HepG2 (cell line): Measurements from ENCODE around the gene DELE1. TPM values are rescaled to one million over a fixed set of nuclear protein-coding genes. Genes with fewer than 3 reads are reported as not detected.
A peak's percentile ranks its signal among the peaks of the same experiment; 100 is the strongest.

Experiments used
- ATAC-seq: fragments of 200-7000 bp; cut with Tn5 transposase; 3 replicates; pipeline ENCODE4 v1.9.1; 2020; ENCODE audit warnings: mild to moderate bottlenecking, moderate library complexity
- BruUV-seq: library from RNA; stranded (reverse); fragments of 400-500 nt; replicated peaks from 2 replicates; lab custom pipeline; 2021; lab: Mats Ljungman, UMichigan
- CTCF ChIA-PET: fragments of 300-600 bp; formaldehyde crosslinking; extraction: SDS; loops from one replicate; lab custom pipeline; 2021; ENCODE audit warnings: low total read pairs, inconsistent platforms, low intra/inter-chr PET ratio; lab: Yijun Ruan, JAX
- POLR2A ChIA-PET: fragments of 350-600 bp; sonication (Branson Sonifier 250); formaldehyde crosslinking; loops from one replicate; lab custom pipeline; 2020; ENCODE audit warnings: antibody characterized with exemption, inconsistent platforms; lab: Yijun Ruan, JAX
- DNase-seq: peaks from one replicate; pipeline ENCODE4 v3.0.0-alpha.2; 2015; ENCODE audit warnings: low spot score
- FAIRE-seq: peaks from 3 replicates; lab custom pipeline; 2011; peaks lifted over from hg19 to GRCh38; lab: Jason Lieb, UNC
- H2AFZ ChIP-seq: one replicate; pipeline ENCODE4 v1.6.1; 2011; ENCODE audit warnings: low read length, inconsistent platforms
- H3K27ac ChIP-seq: fragments of 300-600 bp; 3 replicates; pipeline ENCODE4 v1.8.0; 2011; ENCODE audit warnings: mixed run types, mild to moderate bottlenecking, mixed read lengths, low read length, inconsistent platforms; ENCODE audit not compliant: insufficient read depth; ENCODE audit errors: extremely low read length
- H3K27me3 ChIP-seq, 2 experiments: fragments of 200-600 bp in 1 of 2; 2 replicates in 1 of 2; 3 replicates in 1 of 2; pipeline versions ENCODE4 v1.6.0 to v1.8.0; 2011; ENCODE audit warnings: low read length in 2 of 2, mild to moderate bottlenecking in 2 of 2, moderate library complexity in 2 of 2, inconsistent platforms in 1 of 2; ENCODE audit not compliant: insufficient read depth in 2 of 2, control insufficient read depth in 1 of 2
- H3K36me3 ChIP-seq, 2 experiments: fragments of 200-600 bp in 1 of 2; replicated peaks in 1 of 2; 2 replicates in 1 of 2; 3 replicates in 1 of 2; pipeline versions ENCODE4 v1.5.1 to v1.8.0; 2011; ENCODE audit warnings: low read length in 2 of 2, inconsistent platforms in 1 of 2; ENCODE audit not compliant: insufficient read depth in 2 of 2, control insufficient read depth in 1 of 2
- H3K4me1 ChIP-seq: 2 replicates; pipeline ENCODE4 v1.5.1; 2012; ENCODE audit warnings: low read length, inconsistent platforms; ENCODE audit not compliant: insufficient read depth
- H3K4me2 ChIP-seq: 2 replicates; pipeline ENCODE4 v1.6.0; 2011; ENCODE audit warnings: low read depth, low read length, inconsistent platforms
- H3K4me3 ChIP-seq, 3 experiments: fragments of 200-600 bp in 1 of 3; sonication (generic), shearing (Covaris generic) in 1 of 3; replicated peaks in 1 of 3; 2 replicates each; pipeline ENCODE4 v1.5.1; 2011 to 2016; ENCODE audit warnings: low read length in 3 of 3, inconsistent platforms in 2 of 3, low read depth in 2 of 3, mild to moderate bottlenecking in 2 of 3, control low read depth in 1 of 3, mixed read lengths in 1 of 3; ENCODE audit not compliant: insufficient read depth in 1 of 3
- H3K79me2 ChIP-seq: one replicate; pipeline ENCODE4 v1.6.1; 2011; ENCODE audit warnings: low read length, inconsistent platforms; ENCODE audit not compliant: insufficient read depth
- H3K9ac ChIP-seq: 2 replicates; pipeline ENCODE4 v1.6.0; 2011; ENCODE audit warnings: mild to moderate bottlenecking, low read depth, low read length, inconsistent platforms; ENCODE audit not compliant: insufficient read depth
- H3K9me3 ChIP-seq: 2 replicates; pipeline ENCODE4 v1.5.1; 2012; ENCODE audit warnings: mild to moderate bottlenecking, low read length
- H4K20me1 ChIP-seq: 2 replicates; pipeline ENCODE4 v1.6.0; 2011; ENCODE audit warnings: inconsistent platforms, mild to moderate bottlenecking, low read length, moderate library complexity; ENCODE audit not compliant: insufficient read depth
- AGO2 ChIP-seq: fragments of 200-400 bp; formaldehyde crosslinking; optimal IDR thresholded peaks from 2 replicates; pipeline ENCODE3; 2017; ENCODE audit warnings: mild to moderate bottlenecking, low read depth, low read length, moderate library complexity
- CC2D1A ChIP-seq: sonication (generic); formaldehyde crosslinking; IDR thresholded peaks from 2 replicates; pipeline ENCODE4 v1.8.1; 2023; ENCODE audit warnings: mild to moderate bottlenecking, missing genetic modification reagents
- ETV6 ChIP-seq: sonication (generic); formaldehyde crosslinking; conservative IDR thresholded peaks from 2 replicates; pipeline ENCODE4 v1.4.0; 2020; ENCODE audit warnings: missing genetic modification reagents
- HNRNPUL1 ChIP-seq: fragments of 200-400 bp; formaldehyde crosslinking; IDR thresholded peaks from 2 replicates; pipeline ENCODE4 v1.6.1; 2017; ENCODE audit warnings: low read depth, mild to moderate bottlenecking, low read length, moderate library complexity
- KDM6A ChIP-seq: IDR thresholded peaks from 2 replicates; pipeline ENCODE4 v1.6.1; 2016; ENCODE audit warnings: low read depth
- PITX1 ChIP-seq: sonication (generic); formaldehyde crosslinking; IDR thresholded peaks from 2 replicates; pipeline ENCODE4 v1.5.1; 2020; ENCODE audit warnings: mild to moderate bottlenecking, missing genetic modification reagents
- SP4 ChIP-seq: sonication (generic); formaldehyde crosslinking; IDR thresholded peaks from 2 replicates; pipeline ENCODE4 v1.8.1; 2023; ENCODE audit warnings: mild to moderate bottlenecking, missing genetic modification reagents
- SRY ChIP-seq: sonication (generic); formaldehyde crosslinking; IDR thresholded peaks from 2 replicates; pipeline ENCODE4 v1.8.0; 2022; ENCODE audit warnings: mild to moderate bottlenecking, missing genetic modification reagents
- ZNF138 ChIP-seq: sonication (generic); formaldehyde crosslinking; IDR thresholded peaks from 2 replicates; pipeline ENCODE4 v1.5.0; 2020; ENCODE audit warnings: mild to moderate bottlenecking, low read depth, missing genetic modification reagents
- ZNF446 ChIP-seq: sonication (generic); formaldehyde crosslinking; IDR thresholded peaks from 2 replicates; pipeline ENCODE4 v1.5.0; 2020; ENCODE audit warnings: mild to moderate bottlenecking, missing genetic modification reagents
- ZNF773 ChIP-seq: sonication (generic); formaldehyde crosslinking; IDR thresholded peaks from 2 replicates; pipeline ENCODE4 v1.4.0; 2020; ENCODE audit warnings: missing genetic modification reagents, borderline replicate concordance
- ZNF775 ChIP-seq: sonication (generic); formaldehyde crosslinking; IDR thresholded peaks from 2 replicates; pipeline ENCODE4 v1.4.0; 2020; ENCODE audit warnings: missing genetic modification reagents, mild to moderate bottlenecking, moderate library complexity, borderline replicate concordance
- WGBS: methylation state at CpG from one replicate; pipeline ENCODE4 v1.1.6; 2017; ENCODE audit warnings: low lambda C conversion rate; 5-methylcytosine and 5-hydroxymethylcytosine counted together
- in situ Hi-C: cut with HindIII; loops from 2 replicates; pipeline ENCODE4 v1.10.0; 2017; ENCODE audit warnings: low pct_unique_long_range_greater_than_20kb; ENCODE audit not compliant: extremely low pct_ligation_motif_present
- intact Hi-C: fragments of 100-400 bp; cut with micrococcal nuclease; formaldehyde crosslinking; loops from one replicate; pipeline ENCODE4 v1.10.0; 2022; ENCODE audit not compliant: unreplicated experiment
- polyA plus RNA-seq, 8 experiments: library from polyadenylated mRNA; depleted of rRNA in 3 of 8; stranded (reverse) in 7 of 8; unstranded in 1 of 8; fragments of >200 nt; fragmentation: Illumina TruSeq in 4 of 8; extraction: Trizol in 4 of 8; gene quantifications; 2 replicates each; pipeline versions ENCODE4 v1.2.1 to v1.2.3, GENCODE V29; 2011 to 2016; ENCODE audit warnings: low read depth in 4 of 8, missing spikeins in 1 of 8, mixed read lengths in 1 of 8; ENCODE audit not compliant: insufficient read depth in 1 of 8
- total RNA-seq, 5 experiments: library from RNA; depleted of rRNA; stranded (reverse); fragments of >200 nt; fragmentation: Illumina TruSeq; extraction: Trizol; gene quantifications; 2 replicates each; pipeline ENCODE4 v1.2.3, GENCODE V29; 2016; ENCODE audit warnings: low read depth in 1 of 5
- TF ChIP-seq, protein P1 (sequence below): sonication (generic); formaldehyde crosslinking; IDR thresholded peaks from 2 replicates; pipeline ENCODE4 v1.5.1; 2020; ENCODE audit warnings: mild to moderate bottlenecking, moderate library complexity, missing genetic modification reagents
- TF ChIP-seq, protein P2 (sequence below): IDR thresholded peaks from 2 replicates; pipeline ENCODE4 v1.6.1; 2012; ENCODE audit warnings: inconsistent platforms

The DELE1 gene
- total and polyA plus RNA-seq, 2 of the 13 experiments (the other 11 are each of a cell fraction or from before 2014, with no cell fraction given) = 57.5 to 90.3 TPM

- H3K79me2 ChIP-seq = no peaks in the 10 kb centered on the region
- H3K4me3 ChIP-seq = no peak overlapping the region
- TF ChIP-seq ZNF773 (CRISPR knock-in tag) = no peak
- TF ChIP-seq KDM6A (CRISPR knock-in tag) = no peak
- TF ChIP-seq, protein P1, sequence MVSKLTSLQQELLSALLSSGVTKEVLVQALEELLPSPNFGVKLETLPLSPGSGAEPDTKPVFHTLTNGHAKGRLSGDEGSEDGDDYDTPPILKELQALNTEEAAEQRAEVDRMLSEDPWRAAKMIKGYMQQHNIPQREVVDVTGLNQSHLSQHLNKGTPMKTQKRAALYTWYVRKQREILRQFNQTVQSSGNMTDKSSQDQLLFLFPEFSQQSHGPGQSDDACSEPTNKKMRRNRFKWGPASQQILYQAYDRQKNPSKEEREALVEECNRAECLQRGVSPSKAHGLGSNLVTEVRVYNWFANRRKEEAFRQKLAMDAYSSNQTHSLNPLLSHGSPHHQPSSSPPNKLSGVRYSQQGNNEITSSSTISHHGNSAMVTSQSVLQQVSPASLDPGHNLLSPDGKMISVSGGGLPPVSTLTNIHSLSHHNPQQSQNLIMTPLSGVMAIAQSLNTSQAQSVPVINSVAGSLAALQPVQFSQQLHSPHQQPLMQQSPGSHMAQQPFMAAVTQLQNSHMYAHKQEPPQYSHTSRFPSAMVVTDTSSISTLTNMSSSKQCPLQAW (CRISPR knock-in tag) = no peak
- no peak for TF ChIP-seq AGO2
- no peak for TF ChIP-seq HNRNPUL1
- no peak for TF ChIP-seq ZNF446 (CRISPR knock-in tag)
- TF ChIP-seq ZNF775 = no peak
- no peaks in the 10 kb centered on the region for H4K20me1 ChIP-seq
- intact Hi-C loops = loop anchor here (2.0 kb wide), 1 partner anchor 45 kb away; no protein-coding TSS in a partner anchor
- no peaks in the 10 kb centered on the region for H3K36me3 ChIP-seq
- no peak overlapping the region for H3K4me2 ChIP-seq
- ATAC-seq (peak; percentile 31), FAIRE-seq (no peak), DNase-seq (no peak)
- peaks cover 0 to 32% of the 10 kb centered on the region in 2 experiments; a peak in 3 of 5 replicates for H3K27me3 ChIP-seq
- in situ Hi-C loops = no loop called here
- H3K27ac ChIP-seq = no peak overlapping the region
- BruUV-seq = no TSS peak
- ChIA-PET CTCF (no interaction called here), POLR2A (interaction anchor here (3.9 kb wide), 1 partner anchor 8 kb away, joined by 22 read pairs; the partner anchor contains the start of gene DELE1)
- H3K4me1 ChIP-seq = peaks cover 27% of the 10 kb centered on the region
- no peaks in the 10 kb centered on the region for H3K9me3 ChIP-seq
- no peak overlapping the region for H2AFZ ChIP-seq
- WGBS = 19% methylated on average over 5 of the region's 6 CpGs
- H3K9ac ChIP-seq = no peak overlapping the region
Measured at GRCh38 chr5:141915881-141916336, 7.8 kb upstream of the DELE1 start.

DNA sequence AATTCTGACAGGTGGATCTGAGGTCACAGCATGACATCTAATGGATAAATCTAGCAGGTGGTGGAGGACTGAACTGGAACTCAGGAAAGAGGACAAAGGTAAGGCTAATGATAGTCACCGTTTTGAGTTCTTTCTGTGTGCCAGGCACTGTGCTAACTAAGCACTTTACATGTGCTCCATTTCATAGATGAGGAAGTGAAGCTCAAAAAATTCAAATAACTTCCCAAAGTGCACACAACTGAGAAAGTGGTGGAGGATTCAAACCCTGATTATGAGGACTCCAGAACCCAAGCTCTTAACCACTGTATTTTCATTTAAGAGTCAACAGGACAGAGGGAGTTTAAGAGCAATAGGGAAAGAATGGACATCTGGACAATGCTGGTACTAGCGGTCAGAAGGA, 7.1 kb upstream of the DELE1 start:
- no peak for DNase-seq
- no peak for FAIRE-seq
- BruUV-seq = no TSS peak
- ATAC-seq = no peak
- no peak overlapping the region for H3K4me2 ChIP-seq
- TF ChIP-seq CC2D1A (no peak), ETV6 (no peak), ZNF138 (CRISPR knock-in tag) (no peak), SRY (CRISPR knock-in tag) (no peak), SP4 (CRISPR knock-in tag) (no peak), PITX1 (CRISPR knock-in tag) (no peak)
- TF ChIP-seq, protein P2, sequence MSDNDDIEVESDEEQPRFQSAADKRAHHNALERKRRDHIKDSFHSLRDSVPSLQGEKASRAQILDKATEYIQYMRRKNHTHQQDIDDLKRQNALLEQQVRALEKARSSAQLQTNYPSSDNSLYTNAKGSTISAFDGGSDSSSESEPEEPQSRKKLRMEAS = no peak
- no peak overlapping the region for H3K9ac ChIP-seq
- no peak overlapping the region for H2AFZ ChIP-seq
- H3K36me3 ChIP-seq = no peaks in the 10 kb centered on the region
- H3K4me1 ChIP-seq = peaks cover 27% of the 10 kb centered on the region
- in situ Hi-C loops = no loop called here
- peaks cover 0 to 32% of the 10 kb centered on the region in 2 experiments; a peak in 3 of 5 replicates for H3K27me3 ChIP-seq
- no peak overlapping the region for H3K4me3 ChIP-seq
- intact Hi-C loops = no loop called here
- H3K79me2 ChIP-seq = no peaks in the 10 kb centered on the region
- no peak overlapping the region for H3K27ac ChIP-seq
- POLR2A ChIA-PET = no interaction called here
- WGBS = 0% methylated on average over 2 of the region's 2 CpGs
- CTCF ChIA-PET = no interaction called here
- H3K9me3 ChIP-seq = no peaks in the 10 kb centered on the region
- H4K20me1 ChIP-seq = no peaks in the 10 kb centered on the region
